Fibroblast of lung (primary cell): Measurements from ENCODE around the gene ALDH1L1. TPM values are rescaled to one million over a fixed set of nuclear protein-coding genes. Genes with fewer than 3 reads are reported as not detected.
A peak's percentile ranks its signal among the peaks of the same experiment; 100 is the strongest.

ENCODE experiments used
- DNase-seq, 2 donors: peaks; one replicate each; pipeline versions ENCODE4 v3.0.0 to v3.0.0-alpha.2; 2010; ENCODE audit warnings: low read depth in 2 of 2
- H2AFZ ChIP-seq: 2 replicates; pipeline ENCODE4 v1.5.1; 2012; ENCODE audit warnings: low read length, control low read depth, inconsistent platforms
- H3K27ac ChIP-seq: 2 replicates; pipeline ENCODE4 v1.5.1; 2011; ENCODE audit warnings: low read length, control low read depth; ENCODE audit not compliant: insufficient read depth
- H3K27me3 ChIP-seq: 2 replicates; pipeline ENCODE4 v1.5.1; 2011; ENCODE audit warnings: mild to moderate bottlenecking, low read length; ENCODE audit not compliant: control insufficient read depth, insufficient read depth
- H3K36me3 ChIP-seq: 2 replicates; pipeline ENCODE4 v1.5.1; 2011; ENCODE audit warnings: low read length; ENCODE audit not compliant: control insufficient read depth, insufficient read depth
- H3K4me1 ChIP-seq: 2 replicates; pipeline ENCODE4 v1.5.1; 2011; ENCODE audit warnings: low read length; ENCODE audit not compliant: control insufficient read depth, insufficient read depth; ENCODE audit errors: extremely low read depth
- H3K4me2 ChIP-seq: 2 replicates; pipeline ENCODE4 v1.5.1; 2011; ENCODE audit warnings: low read length, control low read depth; ENCODE audit not compliant: insufficient read depth; ENCODE audit errors: extremely low read depth
- H3K4me3 ChIP-seq, 4 experiments: fragments of 200-600 bp in 1 of 4; sonication (generic) in 1 of 4; replicated peaks in 1 of 4; 2 replicates each; pipeline ENCODE4 v1.5.1; 2011 to 2016; ENCODE audit warnings: low read length in 4 of 4, low read depth in 3 of 4, mild to moderate bottlenecking in 3 of 4, control low read depth in 2 of 4, inconsistent platforms in 1 of 4, mixed read lengths in 1 of 4; ENCODE audit not compliant: insufficient read depth in 1 of 4; ENCODE audit errors: control extremely low read depth in 1 of 4
- H3K79me2 ChIP-seq: 2 replicates; pipeline ENCODE4 v1.5.1; 2012; ENCODE audit warnings: mild to moderate bottlenecking, low read length, inconsistent platforms; ENCODE audit not compliant: control insufficient read depth, insufficient read depth
- H3K9ac ChIP-seq: 2 replicates; pipeline ENCODE4 v1.5.1; 2011; ENCODE audit warnings: mild to moderate bottlenecking, low read length, control low read depth; ENCODE audit not compliant: insufficient read depth
- H3K9me3 ChIP-seq: 2 replicates; pipeline ENCODE4 v1.5.1; 2012; ENCODE audit warnings: low read depth, low read length; ENCODE audit not compliant: control insufficient read depth, insufficient read depth
- H4K20me1 ChIP-seq: 2 replicates; pipeline ENCODE4 v1.5.1; 2011; ENCODE audit warnings: low read length; ENCODE audit not compliant: control insufficient read depth, insufficient read depth; ENCODE audit errors: extremely low read depth
- EZH2 ChIP-seq: IDR thresholded peaks from 2 replicates; pipeline ENCODE4 v1.5.1; 2012; ENCODE audit warnings: low read length, control low read depth, mild to moderate bottlenecking; ENCODE audit errors: missing control alignments
- polyA plus RNA-seq, 2 donors: library from polyadenylated mRNA; depleted of rRNA in 1 of 2; stranded (reverse) in 1 of 2; unstranded in 1 of 2; fragments of >200 nt; gene quantifications; 2 replicates each; pipeline ENCODE4 v1.2.1, GENCODE V29; 2011 to 2012; ENCODE audit warnings: missing spikeins in 1 of 2
- total RNA-seq: library from RNA; depleted of rRNA; stranded (reverse); fragments of >200 nt; gene quantifications from 2 replicates; pipeline ENCODE4 v1.2.1, GENCODE V29; 2014
- TF ChIP-seq, protein P1 (sequence below), 2 donors: IDR thresholded peaks in 1 of 2; conservative IDR thresholded peaks in 1 of 2; 1 replicate in 1 of 2; 2 replicates in 1 of 2; pipeline ENCODE4 v1.5.1; 2011 to 2012; ENCODE audit warnings: low read length in 2 of 2, control low read depth in 1 of 2, inconsistent platforms in 1 of 2, low read depth in 1 of 2, mild to moderate bottlenecking in 1 of 2

ALDH1L1 gene
- total and polyA plus RNA-seq, 2 donors (not counting 1 experiment from before 2014, with no cell fraction given), result not detected

DNA sequence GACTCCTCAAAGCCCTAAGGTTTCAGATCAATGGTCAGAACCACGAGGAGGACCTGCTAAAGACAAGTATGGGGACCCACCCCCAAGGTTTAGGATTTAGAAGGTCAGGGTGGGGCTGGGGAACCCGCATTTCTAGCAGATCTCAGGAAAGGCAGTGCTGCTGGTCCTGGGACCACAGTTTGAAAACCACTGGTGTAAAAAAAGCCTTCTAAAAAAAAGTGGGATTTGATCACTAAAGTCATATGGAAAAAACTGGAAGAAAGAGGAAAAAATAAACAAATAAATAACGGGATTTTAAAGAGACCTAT is 97.3 kb downstream of the ALDH1L1 start:
- Histone ChIP-seq H3K27ac (peak overlapping the region; percentile 52), H2AFZ (peak overlapping the region; percentile 63), H3K9ac (no peak overlapping the region), H4K20me1 (no peaks in the 10 kb centered on the region), H3K4me1 (no peaks in the 10 kb centered on the region), H3K79me2 (no peaks in the 10 kb centered on the region), H3K27me3 (no peaks in the 10 kb centered on the region), H3K4me3 (peak overlapping the region; percentile 59 to 76 (median 68)), H3K9me3 (no peaks in the 10 kb centered on the region), H3K4me2 (peak overlapping the region; percentile 85), H3K36me3 (no peaks in the 10 kb centered on the region)
- no peak for TF ChIP-seq EZH2
- TF ChIP-seq, protein P1, sequence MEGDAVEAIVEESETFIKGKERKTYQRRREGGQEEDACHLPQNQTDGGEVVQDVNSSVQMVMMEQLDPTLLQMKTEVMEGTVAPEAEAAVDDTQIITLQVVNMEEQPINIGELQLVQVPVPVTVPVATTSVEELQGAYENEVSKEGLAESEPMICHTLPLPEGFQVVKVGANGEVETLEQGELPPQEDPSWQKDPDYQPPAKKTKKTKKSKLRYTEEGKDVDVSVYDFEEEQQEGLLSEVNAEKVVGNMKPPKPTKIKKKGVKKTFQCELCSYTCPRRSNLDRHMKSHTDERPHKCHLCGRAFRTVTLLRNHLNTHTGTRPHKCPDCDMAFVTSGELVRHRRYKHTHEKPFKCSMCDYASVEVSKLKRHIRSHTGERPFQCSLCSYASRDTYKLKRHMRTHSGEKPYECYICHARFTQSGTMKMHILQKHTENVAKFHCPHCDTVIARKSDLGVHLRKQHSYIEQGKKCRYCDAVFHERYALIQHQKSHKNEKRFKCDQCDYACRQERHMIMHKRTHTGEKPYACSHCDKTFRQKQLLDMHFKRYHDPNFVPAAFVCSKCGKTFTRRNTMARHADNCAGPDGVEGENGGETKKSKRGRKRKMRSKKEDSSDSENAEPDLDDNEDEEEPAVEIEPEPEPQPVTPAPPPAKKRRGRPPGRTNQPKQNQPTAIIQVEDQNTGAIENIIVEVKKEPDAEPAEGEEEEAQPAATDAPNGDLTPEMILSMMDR (conservative IDR thresholded peaks at IDR 0.05 in 1 of 2, IDR thresholded peaks at IDR 0.05 in 1 of 2; ENCODE audit: low read depth in 1 of 2, low read length in 2 of 2), result no peak
- DNase-seq, result no peak

DNA sequence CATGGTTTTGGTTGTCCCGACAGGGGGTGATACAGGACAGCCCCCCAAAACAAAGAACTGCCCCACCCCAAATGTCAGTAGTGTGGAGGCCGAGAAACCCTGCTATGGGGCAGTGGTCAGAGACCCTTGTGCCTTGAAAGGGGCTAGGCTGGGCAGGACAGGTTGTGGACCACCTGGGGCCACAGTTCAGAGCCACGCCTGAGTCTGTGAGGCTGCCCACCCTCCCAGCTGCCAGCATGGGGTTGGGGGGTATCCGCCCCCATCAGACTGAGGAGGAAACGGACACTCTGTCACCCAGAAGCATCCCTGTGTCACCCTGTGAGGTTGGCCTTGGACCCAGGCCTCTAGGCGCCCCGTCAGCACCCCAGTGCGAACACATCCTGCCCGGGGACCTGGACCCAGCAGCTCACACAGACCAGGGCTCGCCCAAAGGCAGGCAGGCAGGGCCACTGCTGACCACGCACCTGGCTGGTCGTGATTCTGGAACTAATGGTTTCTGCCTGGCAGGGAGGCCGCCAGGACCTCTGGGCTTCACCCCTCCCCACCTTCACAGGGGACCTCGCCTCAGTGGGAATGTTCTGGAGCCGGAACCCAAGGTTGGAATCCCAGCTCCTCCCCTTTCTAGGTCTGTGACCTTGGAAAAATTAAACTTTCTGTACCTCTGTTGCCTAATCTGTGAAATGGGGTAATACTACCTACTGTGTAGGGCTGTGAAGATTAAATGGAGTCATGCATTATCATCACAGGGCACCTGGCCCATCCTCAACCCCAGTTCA is 97.8 kb downstream of the ALDH1L1 start:
- H3K4me1 ChIP-seq, result no peaks in the 10 kb centered on the region
- no peaks in the 10 kb centered on the region for H3K79me2 ChIP-seq
- no peak overlapping the region for H3K27ac ChIP-seq
- H3K9me3 ChIP-seq, result no peaks in the 10 kb centered on the region
- no peaks in the 10 kb centered on the region for H3K27me3 ChIP-seq
- DNase-seq, result no peak
- no peaks in the 10 kb centered on the region for H3K36me3 ChIP-seq
- no peaks in the 10 kb centered on the region for H4K20me1 ChIP-seq
- peak overlapping the region in 2 of 4 experiments; percentile 59 to 68 for H3K4me3 ChIP-seq
- TF ChIP-seq, protein P1 (conservative IDR thresholded peaks at IDR 0.05 in 1 of 2, IDR thresholded peaks at IDR 0.05 in 1 of 2; ENCODE audit: low read depth in 1 of 2, low read length in 2 of 2), result no peak
- TF ChIP-seq EZH2, result no peak
- H3K4me2 ChIP-seq, result peak overlapping the region; percentile 85
- H3K9ac ChIP-seq, result no peak overlapping the region
- no peak overlapping the region for H2AFZ ChIP-seq

DNA sequence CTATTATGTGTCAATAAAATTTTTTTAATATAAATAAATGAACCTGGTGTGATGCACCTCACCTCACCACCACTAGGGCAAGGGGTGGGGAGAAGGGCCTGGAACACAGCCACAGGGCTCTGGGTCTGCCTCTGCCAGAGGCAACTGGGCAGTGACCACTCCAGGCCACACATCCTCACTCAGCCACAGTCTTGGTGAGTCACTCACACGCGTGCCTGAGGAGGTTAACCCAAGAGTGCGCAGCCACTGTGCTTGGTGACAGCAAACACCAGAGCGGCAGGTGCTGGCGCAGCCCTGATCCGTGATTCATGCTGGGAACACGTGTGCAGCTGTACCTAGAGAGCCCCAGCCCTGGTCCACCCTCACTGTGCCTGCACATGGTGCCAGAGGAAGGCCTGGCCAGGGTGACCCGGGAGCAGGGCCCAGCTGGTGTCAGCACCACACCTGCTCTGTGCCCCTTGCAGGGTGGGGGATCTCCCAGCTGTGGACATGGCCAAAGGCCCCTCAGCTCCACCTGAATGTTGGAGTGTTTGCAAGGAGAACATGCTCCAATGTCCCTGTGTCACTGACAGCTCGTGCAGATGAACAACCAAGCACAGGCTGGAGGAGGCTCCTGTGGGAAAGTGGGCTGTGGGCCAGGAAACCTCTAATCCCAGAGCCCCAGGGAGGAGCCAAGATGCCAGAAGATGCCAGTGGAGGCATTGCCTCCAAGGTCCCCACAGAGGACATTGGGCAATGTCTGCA is 98.6 kb downstream of the ALDH1L1 start:
- Histone ChIP-seq H3K4me1 (no peaks in the 10 kb centered on the region), H3K4me3 (no peak overlapping the region), H3K9me3 (no peaks in the 10 kb centered on the region), H3K79me2 (no peaks in the 10 kb centered on the region), H2AFZ (no peak overlapping the region), H4K20me1 (no peaks in the 10 kb centered on the region), H3K4me2 (no peak overlapping the region), H3K36me3 (no peaks in the 10 kb centered on the region), H3K27ac (no peak overlapping the region), H3K27me3 (no peaks in the 10 kb centered on the region), H3K9ac (no peak overlapping the region)
- TF ChIP-seq, protein P1 (conservative IDR thresholded peaks at IDR 0.05 in 1 of 2, IDR thresholded peaks at IDR 0.05 in 1 of 2; ENCODE audit: low read depth in 1 of 2, low read length in 2 of 2), result peak; percentile 9 to 40
- TF ChIP-seq EZH2, result no peak
- peak; percentile 43 to 71 for DNase-seq
